Measurements from ENCODE around the gene PDZRN4. TPM values are rescaled to one million over a fixed set of nuclear protein-coding genes. Genes with fewer than 3 reads are reported as not detected.

The PDZRN4 gene
- total RNA-seq, 2 donors from 2014 or later = 0.35 to 3.5 TPM

- no peaks in the 10 kb centered on the region for H3K36me3 ChIP-seq
- DNase-seq = no peak
- no peaks in the 10 kb centered on the region for H3K9me3 ChIP-seq
- H3K27ac ChIP-seq = no peak overlapping the region
- no peak overlapping the region for H3K4me3 ChIP-seq
- H3K4me1 ChIP-seq = no peaks in the 10 kb centered on the region
- H3K9ac ChIP-seq (ENCODE audit: low read depth in 2 of 2, low read length in 2 of 2) = no peak overlapping the region
- no peaks in the 10 kb centered on the region for H3K27me3 ChIP-seq
- intact Hi-C loops (cut with DNase I) = no loop called here
- no peak for TF ChIP-seq CTCF (IDR thresholded peaks at IDR 0.05)
Observed at GRCh38 chr12:41438854-41439541, 250.9 kb downstream of the PDZRN4 start.

GRCh38 chr12:41439801-41440200 is 251.7 kb downstream of the PDZRN4 start:
- TF ChIP-seq CTCF (IDR thresholded peaks at IDR 0.05) = no peak
- H3K9ac ChIP-seq (ENCODE audit: low read depth in 2 of 2, low read length in 2 of 2) = no peak overlapping the region
- no peaks in the 10 kb centered on the region for H3K4me1 ChIP-seq
- no peak overlapping the region for H3K4me3 ChIP-seq
- H3K9me3 ChIP-seq = no peaks in the 10 kb centered on the region
- no peak overlapping the region for H3K27ac ChIP-seq
- H3K27me3 ChIP-seq = no peaks in the 10 kb centered on the region
- no peak for DNase-seq
- H3K36me3 ChIP-seq = no peaks in the 10 kb centered on the region
- intact Hi-C loops (cut with DNase I) = no loop called here

GRCh38 chr12:41441180-41441579 is 253.1 kb downstream of the PDZRN4 start:
- Histone ChIP-seq H3K4me1 (no peaks in the 10 kb centered on the region), H3K9ac (ENCODE audit: low read depth in 2 of 2, low read length in 2 of 2) (no peak overlapping the region), H3K36me3 (no peaks in the 10 kb centered on the region), H3K27me3 (no peaks in the 10 kb centered on the region), H3K9me3 (no peaks in the 10 kb centered on the region), H3K27ac (no peak overlapping the region), H3K4me3 (no peak overlapping the region)
- no peak for DNase-seq
- TF ChIP-seq CTCF (IDR thresholded peaks at IDR 0.05) = no peak
- intact Hi-C loops (cut with DNase I) = no loop called here

GRCh38 chr12:41442896-41443295 is 254.8 kb downstream of the PDZRN4 start:
- H3K4me1 ChIP-seq = no peaks in the 10 kb centered on the region
- H3K9ac ChIP-seq (ENCODE audit: low read depth in 2 of 2, low read length in 2 of 2) = no peak overlapping the region
- H3K4me3 ChIP-seq = no peak overlapping the region
- no peak overlapping the region for H3K27ac ChIP-seq
- no peak for DNase-seq
- no peaks in the 10 kb centered on the region for H3K9me3 ChIP-seq
- no peak for TF ChIP-seq CTCF (IDR thresholded peaks at IDR 0.05)
- no peaks in the 10 kb centered on the region for H3K36me3 ChIP-seq
- intact Hi-C loops (cut with DNase I) = no loop called here
- H3K27me3 ChIP-seq = no peaks in the 10 kb centered on the region

GRCh38 chr12:41443690-41444089 is 255.6 kb downstream of the PDZRN4 start:
- TF ChIP-seq CTCF (IDR thresholded peaks at IDR 0.05) = no peak
- Histone ChIP-seq H3K9me3 (no peaks in the 10 kb centered on the region), H3K36me3 (no peaks in the 10 kb centered on the region), H3K4me3 (no peak overlapping the region), H3K27me3 (no peaks in the 10 kb centered on the region), H3K27ac (no peak overlapping the region), H3K4me1 (no peaks in the 10 kb centered on the region), H3K9ac (ENCODE audit: low read depth in 2 of 2, low read length in 2 of 2) (no peak overlapping the region)
- intact Hi-C loops (cut with DNase I) = no loop called here
- no peak for DNase-seq
